Rectal smooth muscle tissue (tissue), 1 donor: ENCODE measurements around the gene TMEM174.

ENCODE experiments used
- H3K27ac ChIP-seq: one replicate; pipeline ENCODE4 v1.7.0; 2013; ENCODE audit warnings: low read depth, low read length, inconsistent platforms
- H3K27me3 ChIP-seq: one replicate; pipeline ENCODE4 v1.7.0; 2013; ENCODE audit warnings: low read length; ENCODE audit not compliant: control insufficient read depth, insufficient read depth
- H3K36me3 ChIP-seq: one replicate; pipeline ENCODE4 v1.7.0; 2013; ENCODE audit warnings: low read length; ENCODE audit not compliant: control insufficient read depth, insufficient read depth
- H3K4me1 ChIP-seq: one replicate; pipeline ENCODE4 v1.7.0; 2013; ENCODE audit warnings: low read length; ENCODE audit not compliant: control insufficient read depth, insufficient read depth
- H3K4me3 ChIP-seq: one replicate; pipeline ENCODE4 v1.7.0; 2013; ENCODE audit warnings: low read length
- H3K9ac ChIP-seq: one replicate; pipeline ENCODE4 v1.7.0; 2013; ENCODE audit warnings: low read length

Gene TMEM174

GRCh38 chr5:73172951-73173350 is at the start of gene TMEM174:
TMEM174 (plus strand) TSS chr5:73173193; CDS start chr5:73173244, 51 bp downstream.
- no peak within 1 kb of the TSS for H3K4me3 ChIP-seq
- no peak within 1 kb of the TSS for H3K27ac ChIP-seq
- no peaks in the 10 kb centered on the region for H3K36me3 ChIP-seq
- H3K27me3 ChIP-seq: no peaks in the 10 kb centered on the region
- H3K4me1 ChIP-seq: no peaks in the 10 kb centered on the region
- no peak within 1 kb of the TSS for H3K9ac ChIP-seq

DNA sequence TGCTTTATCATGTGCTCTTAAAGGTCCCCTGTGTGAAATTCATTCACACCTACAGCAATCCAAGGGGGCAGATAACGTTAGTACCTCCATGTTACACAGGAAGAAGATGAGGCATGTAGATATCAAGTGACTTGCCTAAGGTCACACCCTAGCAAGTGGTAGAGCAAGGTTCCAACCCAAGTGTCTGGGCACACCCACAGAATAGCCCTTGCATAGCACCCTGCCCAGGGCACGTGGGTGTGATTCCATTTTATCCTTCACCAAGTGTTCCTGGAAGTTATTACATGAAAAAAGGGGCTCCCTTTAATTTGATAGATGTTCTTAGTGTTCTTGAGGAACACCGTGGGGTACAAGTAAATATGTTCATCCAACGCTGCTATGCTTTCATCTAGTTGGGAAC is 47.7 kb upstream of the TMEM174 start:
- Histone ChIP-seq H3K27me3 (peaks cover 3% of the 10 kb centered on the region), H3K27ac (no peak overlapping the region), H3K36me3 (no peaks in the 10 kb centered on the region), H3K4me3 (no peak overlapping the region), H3K9ac (no peak overlapping the region), H3K4me1 (peaks cover 4% of the 10 kb centered on the region)

DNA sequence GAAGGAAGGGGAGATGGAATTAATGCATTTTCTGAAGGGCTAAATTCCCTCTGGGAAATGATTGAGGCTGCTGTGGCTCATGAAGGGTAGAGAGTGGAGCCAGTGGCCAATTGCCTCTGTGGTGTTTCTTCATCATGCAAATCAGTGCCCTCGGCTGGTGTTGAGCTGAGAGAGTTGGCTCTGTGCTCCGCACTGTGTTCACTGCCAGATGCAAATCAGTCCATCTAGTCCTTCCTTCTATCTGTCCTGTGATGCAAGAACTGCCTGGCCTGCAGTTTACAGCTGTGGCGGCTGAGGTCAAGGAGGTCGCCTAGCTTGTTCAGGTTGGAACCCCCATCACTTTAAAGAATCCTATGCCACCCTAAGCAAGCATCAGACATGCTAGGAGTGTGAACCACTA is 46.6 kb upstream of the TMEM174 start:
- Histone ChIP-seq H3K4me3 (no peak overlapping the region), H3K9ac (no peak overlapping the region), H3K36me3 (no peaks in the 10 kb centered on the region), H3K4me1 (no peaks in the 10 kb centered on the region), H3K27me3 (peaks cover 3% of the 10 kb centered on the region), H3K27ac (no peak overlapping the region)

DNA sequence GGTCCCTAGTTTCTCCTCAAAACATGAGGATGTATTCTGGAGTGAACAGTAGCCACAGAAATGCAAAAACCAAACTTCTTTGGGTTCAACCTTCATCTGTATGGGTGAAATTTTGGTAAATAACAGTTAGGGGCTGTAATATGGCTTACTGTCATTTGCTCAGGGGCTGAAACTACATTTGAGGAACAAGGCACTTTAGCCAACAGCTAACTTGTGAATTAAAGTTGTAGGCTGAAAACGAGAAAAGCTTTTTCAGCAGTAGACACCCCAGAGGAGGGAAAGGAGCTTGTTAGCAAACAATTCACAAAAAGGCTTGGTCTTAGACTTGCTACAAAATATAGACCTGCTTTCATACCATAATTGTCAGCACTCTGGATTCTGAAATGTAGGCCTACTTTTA is 46.0 kb upstream of the TMEM174 start:
- peaks cover 3% of the 10 kb centered on the region for H3K27me3 ChIP-seq
- H3K27ac ChIP-seq: no peak overlapping the region
- no peaks in the 10 kb centered on the region for H3K36me3 ChIP-seq
- H3K9ac ChIP-seq: no peak overlapping the region
- no peak overlapping the region for H3K4me3 ChIP-seq
- no peaks in the 10 kb centered on the region for H3K4me1 ChIP-seq

- no peak overlapping the region for H3K4me3 ChIP-seq
- peaks cover 2% of the 10 kb centered on the region for H3K27me3 ChIP-seq
- no peak overlapping the region for H3K9ac ChIP-seq
- H3K36me3 ChIP-seq: no peaks in the 10 kb centered on the region
- H3K27ac ChIP-seq: no peak overlapping the region
- H3K4me1 ChIP-seq: no peaks in the 10 kb centered on the region
Observed at GRCh38 chr5:73129143-73129542, 43.9 kb upstream of the TMEM174 start.

- Histone ChIP-seq H3K36me3 (no peaks in the 10 kb centered on the region), H3K27me3 (peaks cover under 1% of the 10 kb centered on the region), H3K4me3 (no peak overlapping the region), H3K4me1 (no peaks in the 10 kb centered on the region), H3K27ac (no peak overlapping the region), H3K9ac (no peak overlapping the region)
Observed at GRCh38 chr5:73130811-73131210, 42.2 kb upstream of the TMEM174 start.

GRCh38 chr5:73131711-73132425 is 41.1 kb upstream of the TMEM174 start:
- H3K27ac ChIP-seq: no peak overlapping the region
- no peak overlapping the region for H3K4me3 ChIP-seq
- H3K9ac ChIP-seq: no peak overlapping the region
- H3K4me1 ChIP-seq: no peaks in the 10 kb centered on the region
- peaks cover 3% of the 10 kb centered on the region for H3K27me3 ChIP-seq
- H3K36me3 ChIP-seq: no peaks in the 10 kb centered on the region

- Histone ChIP-seq H3K4me1 (no peaks in the 10 kb centered on the region), H3K36me3 (no peaks in the 10 kb centered on the region), H3K4me3 (no peak overlapping the region), H3K27ac (no peak overlapping the region), H3K9ac (no peak overlapping the region), H3K27me3 (peaks cover 3% of the 10 kb centered on the region)
Observed at GRCh38 chr5:73132759-73133158, 40.2 kb upstream of the TMEM174 start.

DNA sequence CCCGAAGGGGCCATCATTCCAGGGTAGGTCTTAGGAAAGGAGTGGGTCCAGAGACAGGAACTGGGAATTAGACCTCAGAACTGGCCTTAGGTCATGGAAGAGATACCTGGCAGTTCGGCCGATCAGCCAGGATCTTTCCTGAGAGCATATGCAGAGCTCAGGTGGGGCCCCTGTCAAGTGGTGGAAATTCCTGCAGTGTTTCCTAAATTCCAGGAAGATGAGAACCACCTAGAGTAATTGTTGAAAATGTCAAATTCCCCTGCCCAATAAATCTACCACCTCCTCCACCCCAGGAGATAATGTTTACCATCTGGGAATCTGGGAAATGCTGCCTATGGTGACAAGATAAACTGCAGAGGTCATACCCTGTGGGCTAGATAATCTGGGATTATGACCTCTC is 38.0 kb upstream of the TMEM174 start:
- Histone ChIP-seq H3K27ac (no peak overlapping the region), H3K36me3 (no peaks in the 10 kb centered on the region), H3K4me1 (no peaks in the 10 kb centered on the region), H3K27me3 (peaks cover 3% of the 10 kb centered on the region), H3K4me3 (no peak overlapping the region), H3K9ac (no peak overlapping the region)

DNA sequence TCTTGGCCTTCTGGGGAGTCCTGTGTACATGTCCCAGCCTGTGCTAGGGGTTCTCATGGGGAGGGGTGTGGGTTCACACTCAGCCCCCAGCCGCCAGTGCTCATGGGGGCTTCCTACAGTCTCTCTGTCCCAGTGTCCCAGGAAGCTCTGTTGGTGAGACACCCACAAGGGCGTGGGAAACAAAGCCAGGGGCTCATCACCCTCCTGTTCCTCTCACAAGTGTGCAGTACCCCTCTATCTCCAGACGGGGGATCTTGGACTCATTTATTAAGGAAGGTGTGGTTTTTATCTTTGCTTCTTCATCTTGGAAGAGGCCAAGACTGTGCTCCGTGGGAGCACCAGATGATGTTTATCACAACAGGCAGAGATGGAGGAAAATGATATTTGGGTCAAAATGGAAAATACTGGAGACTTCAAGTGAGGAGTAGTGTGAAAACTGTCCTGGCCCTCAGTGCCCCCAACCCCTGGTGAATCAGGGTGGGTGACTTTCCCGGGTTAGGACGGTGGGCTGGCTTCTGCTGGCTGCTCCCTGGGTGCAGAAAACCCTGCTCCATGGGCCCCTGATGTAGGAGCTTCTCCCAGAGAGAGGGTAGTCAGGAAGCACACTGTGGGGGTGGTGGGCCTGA is 37.5 kb upstream of the TMEM174 start:
- H3K4me3 ChIP-seq: no peak overlapping the region

GRCh38 chr5:73136055-73136562 is 36.9 kb upstream of the TMEM174 start:
- no peak overlapping the region for H3K9ac ChIP-seq
- no peaks in the 10 kb centered on the region for H3K4me1 ChIP-seq
- no peaks in the 10 kb centered on the region for H3K36me3 ChIP-seq
- no peak overlapping the region for H3K4me3 ChIP-seq
- no peak overlapping the region for H3K27ac ChIP-seq
- H3K27me3 ChIP-seq: peaks cover 3% of the 10 kb centered on the region

More for the DNA sequence above, 37.5 kb upstream of the TMEM174 start:
- H3K27me3 ChIP-seq: peaks cover 3% of the 10 kb centered on the region
- no peaks in the 10 kb centered on the region for H3K4me1 ChIP-seq
- H3K9ac ChIP-seq: no peak overlapping the region
- no peak overlapping the region for H3K27ac ChIP-seq
- no peaks in the 10 kb centered on the region for H3K36me3 ChIP-seq

GRCh38 chr5:73137563-73138530 is 35.1 kb upstream of the TMEM174 start:
- Histone ChIP-seq H3K9ac (no peak overlapping the region), H3K27ac (no peak overlapping the region)

More at GRCh38 chr5:73137563-73138530, 35.1 kb upstream of the TMEM174 start:
- no peaks in the 10 kb centered on the region for H3K4me1 ChIP-seq
- H3K4me3 ChIP-seq: no peak overlapping the region
- no peaks in the 10 kb centered on the region for H3K36me3 ChIP-seq
- peaks cover 3% of the 10 kb centered on the region for H3K27me3 ChIP-seq
